Ureter (tissue), 1 donor: ENCODE data around the gene GIGYF2. TPM values are rescaled to one million over a fixed set of nuclear protein-coding genes. Genes with fewer than 3 reads are reported as not detected.
A peak's percentile ranks its signal among the peaks of the same experiment; 100 is the strongest.
"Not testable (repeated sequence)": the region's sequence is repeated elsewhere in the genome, so short reads cannot be mapped to it uniquely, and the experiment has no call there.

Experiments
- DNase-seq: peaks from one replicate; pipeline ENCODE4 v3.0.0-alpha.2; 2020; ENCODE audit warnings: low spot score
- total RNA-seq: library from RNA; stranded (reverse); gene quantifications from one replicate; pipeline ENCODE4 v1.2.4, GENCODE V29; 2023
- donor health status: DM: yes; HTN: yes; CAD: no.

The GIGYF2 gene
- total RNA-seq, 1 donor from 2014 or later, result 100 TPM

DNA sequence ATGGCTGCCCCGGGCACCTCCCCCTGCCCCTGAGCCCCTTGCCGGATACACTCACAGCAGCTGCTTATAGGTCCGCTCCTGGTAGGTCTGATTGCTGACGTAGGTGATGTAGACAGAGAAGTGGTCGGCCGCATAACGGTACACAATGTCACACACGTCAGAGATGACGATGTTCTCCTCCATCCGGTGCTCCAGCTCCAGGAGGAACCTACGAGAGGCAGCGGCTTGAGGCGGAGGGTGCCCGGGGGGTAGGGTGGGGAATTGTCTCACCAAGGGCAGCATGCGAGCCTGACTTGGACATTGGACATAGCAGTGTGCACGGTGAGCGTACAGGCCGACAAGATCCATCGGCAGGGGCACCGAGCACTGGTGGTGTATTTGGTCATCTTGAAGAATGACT, 195.7 kb downstream of the GIGYF2 start:
- DNase-seq, result no peak

DNA sequence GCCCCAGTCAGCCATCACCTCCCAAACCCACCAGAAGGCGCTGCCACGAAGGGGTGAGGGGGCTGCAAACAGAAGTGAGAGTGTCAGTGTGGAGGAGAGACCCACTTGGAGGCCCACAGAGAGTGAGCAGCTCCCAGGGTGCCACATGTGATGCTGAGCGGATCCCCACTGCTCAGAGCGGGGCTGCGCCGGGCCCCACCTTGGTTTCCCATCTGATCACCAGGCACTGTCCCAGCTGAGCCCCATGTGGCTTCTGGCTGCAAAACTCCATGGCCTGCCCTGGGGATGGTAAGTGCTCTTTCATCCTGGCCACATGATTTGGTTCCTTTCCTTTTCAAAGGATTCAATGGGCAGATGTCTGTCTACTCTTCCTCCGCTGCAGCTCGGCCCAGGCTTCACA, 196.7 kb downstream of the GIGYF2 start:
- no peak for DNase-seq

DNA sequence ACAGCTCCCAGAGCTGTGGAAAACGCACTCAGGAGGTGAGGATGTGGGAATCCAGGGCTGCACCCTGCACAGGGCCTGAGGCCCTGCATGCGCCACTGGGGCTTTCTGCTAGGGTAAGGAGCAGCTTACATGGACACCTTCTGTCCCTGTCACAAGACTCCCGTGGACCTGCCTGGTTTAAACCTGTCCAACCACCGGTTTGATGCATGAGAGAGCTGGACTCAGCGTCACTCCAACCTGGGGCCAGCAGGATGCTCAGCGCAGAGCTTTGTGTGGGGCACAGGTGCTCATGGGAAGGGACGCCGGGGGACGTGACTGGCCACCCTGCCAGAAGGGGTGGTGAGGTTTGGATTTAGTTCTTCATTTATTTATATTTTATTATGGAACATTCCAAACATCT, 197.1 kb downstream of the GIGYF2 start:
- DNase-seq, result peak; percentile 36

DNA sequence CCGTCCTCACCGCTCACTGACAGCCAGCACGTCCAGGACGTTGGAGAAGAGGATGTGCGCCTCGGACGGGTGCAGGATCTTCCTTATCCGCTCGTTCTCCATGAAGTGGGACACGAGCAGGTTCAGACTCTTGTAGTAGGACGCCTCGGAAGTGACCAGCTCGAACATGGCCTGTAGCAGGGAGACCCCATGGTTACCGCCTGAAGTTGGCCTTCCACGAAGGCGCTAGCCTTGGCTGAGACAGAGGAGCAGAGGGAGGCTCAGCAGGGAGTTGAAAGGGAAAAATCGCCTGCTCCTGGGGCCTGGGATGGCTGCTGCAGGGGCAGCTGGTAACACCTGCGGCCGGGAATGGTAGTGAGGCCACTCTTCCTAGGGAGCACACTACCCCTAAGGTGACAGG, 197.6 kb downstream of the GIGYF2 start:
- DNase-seq, result no peak

DNA sequence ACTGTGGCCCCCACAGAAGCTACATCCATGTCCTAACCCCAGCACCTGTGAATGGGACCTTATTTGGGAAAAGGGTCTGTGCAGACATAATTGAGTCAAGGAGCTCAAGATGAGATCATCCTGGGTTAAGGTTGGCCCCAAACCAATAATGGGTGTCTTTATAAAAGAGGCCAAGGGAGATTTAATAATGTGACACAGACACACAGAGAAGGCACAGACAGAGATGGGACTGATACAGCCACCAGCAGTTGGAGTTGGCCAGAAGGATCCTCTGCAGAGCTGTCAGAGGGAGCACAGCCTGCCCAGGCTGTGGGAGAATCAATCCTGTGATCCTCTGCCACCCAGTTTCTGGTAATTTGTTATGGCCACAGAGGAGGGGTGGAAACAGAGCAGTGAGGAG, 199.0 kb downstream of the GIGYF2 start:
- no peak for DNase-seq

DNA sequence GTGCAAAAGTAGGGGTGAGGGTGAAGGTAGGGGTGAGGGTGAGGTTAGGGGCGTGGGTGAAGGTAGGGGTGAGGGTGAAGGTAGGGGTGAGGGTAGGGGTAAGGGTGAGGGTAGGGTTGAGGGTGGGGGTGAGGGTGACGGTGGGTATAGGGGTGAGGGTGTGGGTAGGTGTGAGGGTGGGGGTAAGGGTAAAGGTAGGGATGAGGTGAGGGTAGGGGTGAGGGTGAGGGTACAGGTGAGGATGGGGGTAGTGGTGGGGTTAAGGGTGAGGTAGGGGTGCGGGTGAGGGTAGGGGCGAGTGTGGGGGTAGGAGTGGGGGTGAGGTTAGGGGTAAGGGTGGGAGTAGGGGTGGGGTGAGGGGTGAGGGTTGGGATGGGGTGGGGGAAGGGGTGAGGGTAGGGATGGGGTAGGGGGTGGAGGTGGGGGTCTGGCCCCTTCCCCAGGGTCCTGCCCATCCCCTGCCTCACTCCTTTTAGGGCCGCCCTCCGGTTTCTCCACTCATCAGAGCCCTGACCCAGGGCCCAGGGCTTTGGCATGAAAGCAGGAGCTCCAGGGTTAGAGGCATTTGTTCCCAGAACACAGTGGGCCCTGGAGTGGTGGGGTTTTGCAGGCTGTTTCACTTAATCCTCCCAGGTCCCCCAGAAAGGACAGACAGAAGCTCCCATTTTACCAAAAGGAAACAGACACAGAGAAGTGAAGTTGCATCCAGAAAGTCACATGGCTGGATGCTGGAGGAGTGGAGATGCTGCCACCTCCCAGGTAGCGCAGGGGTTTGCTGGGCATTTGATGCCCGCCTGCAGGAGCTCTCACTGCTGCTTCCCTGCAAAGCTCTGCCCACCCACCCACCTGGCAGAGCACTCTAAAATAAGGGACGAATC, 199.8 kb downstream of the GIGYF2 start:
- DNase-seq, result peak; percentile 38

DNA sequence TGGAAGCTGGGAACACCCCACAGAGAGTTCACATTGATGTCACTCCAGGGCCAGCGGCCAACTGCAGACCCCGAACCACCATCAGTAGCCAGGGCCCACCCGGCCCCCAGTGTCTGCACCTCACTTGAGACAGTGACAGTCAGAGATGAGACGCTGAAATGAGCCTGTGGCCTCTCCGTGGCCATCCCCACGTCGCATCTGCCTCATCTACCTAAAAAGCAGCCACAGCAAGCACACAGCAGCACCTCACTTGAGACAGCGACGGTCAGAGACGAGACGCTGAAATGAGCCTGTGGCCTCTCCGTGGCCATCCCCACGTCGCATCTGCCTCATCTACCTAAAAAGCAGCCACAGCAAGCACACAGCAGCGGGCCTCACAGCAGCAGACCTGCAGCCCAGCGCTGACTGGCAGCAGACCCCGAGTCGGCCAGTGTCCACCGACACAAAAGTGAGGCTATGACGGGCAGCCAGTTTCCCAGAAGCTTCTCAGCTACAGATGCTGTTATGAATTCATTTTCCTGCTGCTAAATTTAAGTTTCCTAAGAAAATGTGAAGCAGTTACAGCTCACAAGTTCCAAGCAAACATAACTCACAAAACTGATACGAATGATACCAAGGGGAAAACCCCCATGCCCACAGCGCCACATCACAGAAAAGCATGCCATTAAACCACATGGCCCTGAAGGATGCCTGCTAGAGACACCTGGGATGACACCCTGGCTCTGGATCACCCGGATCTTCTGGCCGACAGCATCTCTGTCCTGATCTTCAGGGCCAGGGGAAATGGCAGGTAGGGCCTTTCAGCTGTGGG, 200.7 kb downstream of the GIGYF2 start:
- DNase-seq, result no peak

DNA sequence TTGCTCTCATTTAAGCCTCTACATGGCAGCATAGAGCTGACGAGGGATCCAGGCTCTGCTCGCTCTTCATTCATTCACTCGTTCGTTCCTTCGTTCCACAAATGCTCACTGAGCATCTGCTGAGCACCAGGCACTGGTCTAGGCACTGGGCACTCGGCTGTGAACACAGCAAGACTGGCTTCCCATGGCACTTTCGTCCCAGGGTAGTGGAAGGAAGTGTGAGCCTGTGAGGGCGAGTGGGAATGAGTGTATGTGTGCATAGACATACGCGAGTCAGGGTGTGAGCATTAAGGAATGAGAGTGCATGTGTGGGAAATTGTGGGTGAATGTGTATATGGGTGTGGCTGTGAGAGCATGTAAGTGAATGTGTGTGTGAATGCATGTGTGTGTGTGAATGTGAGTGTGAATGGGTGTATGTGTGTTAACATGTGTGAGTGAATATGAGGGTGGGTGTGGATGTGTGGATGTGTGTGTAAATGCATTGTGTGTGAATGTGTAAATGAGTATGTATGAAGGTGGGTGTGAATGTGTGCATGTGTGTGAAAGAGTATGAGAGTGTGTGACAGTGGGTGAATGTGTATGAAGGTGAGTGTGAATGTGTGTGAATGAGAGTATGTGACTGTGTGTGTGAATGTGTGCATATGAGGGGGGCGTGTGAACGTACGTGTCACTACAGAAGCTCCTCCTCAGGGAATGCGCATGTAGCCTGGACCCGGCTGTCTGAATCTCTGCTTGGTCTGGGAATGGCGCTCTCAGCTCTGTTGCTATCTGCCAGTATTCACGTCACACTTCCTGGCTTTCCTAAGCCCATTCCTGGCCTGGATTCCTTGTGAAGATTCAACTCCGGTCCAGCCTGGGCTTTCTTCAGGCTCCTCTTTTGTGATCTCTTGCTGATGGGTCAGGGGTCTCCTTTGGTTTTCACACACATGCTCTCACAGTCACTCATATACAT, 201.7 kb downstream of the GIGYF2 start:
- DNase-seq, result no peak

DNA sequence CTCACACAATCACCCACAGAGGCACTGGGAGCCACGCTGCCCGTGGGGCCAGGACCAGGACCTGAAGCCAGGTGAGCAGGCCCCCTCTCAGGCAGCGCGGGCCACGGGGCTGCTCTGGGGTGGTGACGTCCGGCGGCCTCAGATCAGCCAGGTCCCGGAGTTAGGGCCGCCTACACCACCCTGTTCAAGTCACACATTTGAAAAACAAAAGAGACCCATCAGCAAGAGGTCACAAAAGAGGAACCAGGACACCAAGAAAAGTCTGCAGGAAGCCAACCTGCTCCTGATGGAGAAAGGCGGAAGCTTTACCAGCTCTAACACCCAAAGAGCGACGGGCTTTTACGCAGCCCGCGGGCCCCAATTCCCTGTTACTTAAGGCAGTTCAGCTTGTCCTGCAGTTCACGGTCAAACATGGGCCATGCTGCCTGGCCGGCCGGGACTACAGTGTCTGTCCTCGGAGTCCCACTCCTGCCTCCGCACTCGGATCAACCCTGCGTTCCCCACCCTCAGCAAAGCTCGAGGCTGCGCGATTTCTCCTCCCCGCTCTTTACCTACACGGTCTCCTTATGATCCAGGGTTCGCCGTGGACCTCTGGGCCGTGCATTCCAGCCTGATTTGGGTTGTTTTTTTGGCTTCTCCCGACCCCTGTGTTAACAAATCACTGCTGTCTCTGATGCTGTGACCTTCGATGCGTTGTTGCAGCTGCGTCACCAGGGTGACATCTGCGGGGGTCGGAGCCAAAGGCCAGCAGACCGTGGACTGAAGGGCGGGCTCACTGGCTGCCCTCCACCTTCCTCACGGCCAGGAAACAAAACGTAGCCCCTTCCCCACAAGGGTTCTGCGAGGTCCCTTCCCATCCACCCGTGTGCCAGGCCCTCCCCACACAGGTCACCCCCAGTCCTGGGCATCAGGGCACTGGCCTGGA, 203.9 kb downstream of the GIGYF2 start:
- DNase-seq, result no peak

DNA sequence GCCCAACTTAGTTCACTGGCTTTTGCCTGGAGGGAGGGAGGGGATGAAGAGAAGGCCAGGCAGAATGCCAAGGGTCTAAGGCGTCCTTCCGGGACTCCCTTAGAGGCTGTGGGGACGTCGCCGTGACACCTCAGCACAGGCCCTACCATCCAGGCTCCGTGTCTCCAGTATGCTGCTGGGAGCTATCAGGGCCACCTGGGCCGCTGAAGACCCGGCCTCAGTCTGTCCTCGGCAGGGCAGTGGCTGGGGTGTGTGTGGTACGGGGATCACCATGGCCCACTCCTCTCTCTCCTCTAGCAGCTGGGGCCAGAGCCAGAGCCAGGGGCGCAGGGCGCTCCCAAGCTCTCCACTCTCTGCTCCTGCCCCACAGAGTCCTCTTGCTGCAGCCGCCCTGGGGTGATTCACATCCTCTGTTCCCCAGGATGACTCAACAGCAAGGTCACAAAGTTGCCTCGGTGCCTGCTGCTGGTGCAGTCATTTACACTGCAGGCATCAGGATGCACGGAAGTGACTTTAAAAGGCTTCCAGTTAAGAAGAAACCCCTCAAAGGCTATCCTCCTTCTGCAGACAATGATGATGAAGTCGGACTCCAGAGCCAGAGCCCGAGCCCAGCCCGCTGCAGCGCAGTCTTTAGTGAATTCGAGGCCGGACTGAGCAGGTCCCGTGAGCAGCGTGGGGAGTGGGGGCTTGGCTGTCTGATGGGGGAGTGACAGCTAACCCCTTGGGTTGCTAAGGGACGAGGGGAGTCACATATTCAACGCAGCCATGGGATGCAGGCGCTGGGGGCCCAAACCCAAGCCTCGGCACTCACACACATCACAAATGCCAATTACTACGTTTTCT, 204.8 kb downstream of the GIGYF2 start:
- DNase-seq, result no peak

DNA sequence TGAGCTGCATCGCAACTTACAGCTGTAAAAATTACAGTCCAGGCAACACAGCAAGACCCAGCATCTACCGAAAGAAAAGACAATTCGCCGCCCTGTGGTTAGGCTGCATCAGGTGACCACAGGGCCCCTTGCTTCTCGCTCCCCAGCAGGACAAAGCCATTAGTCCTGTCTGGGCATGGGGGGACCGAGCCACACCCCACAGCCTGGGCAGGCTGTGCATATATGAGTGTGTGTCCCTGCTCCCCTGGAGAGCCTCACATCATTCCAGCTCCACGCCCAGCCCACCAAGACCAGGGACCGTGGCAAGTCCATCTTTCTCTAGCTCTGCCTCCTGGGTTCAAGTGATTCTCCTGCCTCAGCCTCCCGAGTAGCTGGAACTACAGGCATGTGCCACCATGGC, 206.9 kb downstream of the GIGYF2 start:
- DNase-seq, result no peak

DNA sequence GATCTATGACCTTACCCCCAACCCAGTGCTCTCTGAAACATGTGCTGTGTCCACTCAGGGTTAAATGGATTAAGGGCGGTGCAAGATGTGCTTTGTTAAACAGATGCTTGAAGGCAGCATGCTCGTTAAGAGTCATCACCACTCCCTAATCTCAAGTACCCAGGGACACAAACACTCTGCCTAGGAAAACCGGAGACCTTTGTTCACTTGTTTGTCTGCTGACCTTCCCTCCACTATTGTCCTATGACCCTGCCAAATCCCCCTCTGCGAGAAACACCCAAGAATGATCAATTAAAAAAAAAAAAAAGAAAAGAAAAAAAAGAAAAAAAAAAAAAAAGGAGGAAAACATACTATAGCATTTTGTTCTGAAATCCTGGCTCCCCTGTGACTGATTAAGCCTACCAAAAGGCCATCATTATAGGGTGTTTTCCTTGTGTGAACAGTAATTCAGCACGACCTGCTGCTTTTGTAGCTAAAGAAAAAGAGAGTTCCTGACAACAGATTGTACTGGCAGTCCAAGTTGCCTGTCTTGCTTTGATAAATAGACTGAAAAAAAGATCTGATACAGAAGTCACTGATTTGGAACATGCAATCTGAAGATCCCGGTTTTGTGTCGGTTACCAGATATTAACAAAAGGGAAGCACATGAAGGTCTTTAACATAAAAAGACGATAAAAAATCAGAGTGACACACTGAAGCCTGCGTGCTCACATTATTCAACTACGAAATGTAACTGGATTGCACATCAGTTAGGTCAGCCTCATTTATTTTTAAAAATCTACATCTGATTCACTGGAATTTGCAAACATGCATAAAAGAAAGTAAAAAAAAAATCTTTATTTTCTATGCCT, 210.0 kb downstream of the GIGYF2 start:
- DNase-seq, result not testable (repeated sequence)

DNA sequence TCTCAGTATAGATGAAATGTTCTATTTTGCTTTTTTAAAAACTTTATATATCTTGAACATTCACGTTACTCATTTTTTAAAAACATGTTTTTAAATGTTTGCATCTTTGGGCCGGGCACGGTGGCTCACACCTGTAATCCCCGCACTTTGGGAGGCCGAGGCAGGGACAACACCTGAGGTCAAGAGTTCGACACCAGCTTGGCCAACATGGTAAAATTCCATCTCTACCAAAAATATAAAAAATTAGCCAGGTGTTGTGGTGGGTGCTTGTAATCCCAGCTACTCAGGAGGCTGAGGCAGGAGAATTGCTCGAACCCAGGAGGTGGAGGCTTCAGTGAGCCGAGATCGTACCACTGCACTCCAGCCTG, 210.6 kb downstream of the GIGYF2 start:
- not testable (repeated sequence) for DNase-seq

DNA sequence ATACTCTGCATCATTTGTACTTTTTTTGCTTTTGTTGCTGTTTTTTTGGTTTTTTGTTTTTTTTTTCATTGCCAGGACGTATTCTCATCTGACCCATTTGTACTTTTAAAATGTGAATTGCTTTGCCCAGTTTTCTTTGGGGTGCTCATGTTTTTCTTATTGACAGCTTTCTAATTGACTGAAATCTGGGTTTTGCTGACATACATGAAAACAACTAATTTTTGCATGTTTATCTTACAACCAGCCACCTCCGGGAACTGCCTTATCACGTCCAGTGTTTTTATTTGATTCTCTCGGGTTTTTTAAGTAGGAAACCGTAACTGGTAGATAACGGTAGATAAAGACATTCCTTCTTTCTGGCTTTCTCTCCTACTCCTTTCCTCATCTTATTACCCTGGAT, 211.6 kb downstream of the GIGYF2 start:
- DNase-seq, result no peak

Other genes starting within 250 kb of the GIGYF2 start
- not detected for gene ALPI, start 241.2 kb upstream of the GIGYF2 start, total RNA-seq
- gene ECEL1, start 209.5 kb upstream of the GIGYF2 start, total RNA-seq, result 0.39 TPM
- not detected for gene PRSS56, start 176.9 kb upstream of the GIGYF2 start, total RNA-seq
- not detected for gene CHRND, start 171.2 kb upstream of the GIGYF2 start, total RNA-seq
- not detected for gene CHRNG, start 157.6 kb upstream of the GIGYF2 start, total RNA-seq
- gene TIGD1, start 146.8 kb upstream of the GIGYF2 start, total RNA-seq, result 7.9 TPM
- 49.1 TPM for gene EIF4E2, start 146.6 kb upstream of the GIGYF2 start, total RNA-seq
- 15.9 TPM for gene EFHD1, start 63.7 kb upstream of the GIGYF2 start, total RNA-seq
- gene KCNJ13, start 79.2 kb downstream of the GIGYF2 start, total RNA-seq, result 0.60 TPM
- gene SNORC, start 172.9 kb downstream of the GIGYF2 start, total RNA-seq, result 7.3 TPM